IMR-90 (cell line): ENCODE data around the gene TEKT4. TPM values are rescaled to one million over a fixed set of nuclear protein-coding genes. Genes with fewer than 3 reads are reported as not detected.
"Not testable (repeated sequence)": the region's sequence is repeated elsewhere in the genome, so short reads cannot be mapped to it uniquely, and the experiment has no call there.

ENCODE experiments used
- ATAC-seq: fragments of 200-7000 bp; cut with Tn5 transposase; 2 replicates; pipeline ENCODE4 v1.9.1; 2020; ENCODE audit warnings: low read depth, mild to moderate bottlenecking, moderate library complexity
- BruUV-seq: library from RNA; stranded (reverse); fragments of 400-500 nt; replicated peaks from 2 replicates; lab custom pipeline; 2021; lab: Mats Ljungman, UMichigan
- CTCF ChIA-PET: fragments of 300-600 bp; formaldehyde crosslinking; extraction: SDS; loops from one replicate; lab custom pipeline; 2021; ENCODE audit warnings: antibody characterized with exemption; lab: Yijun Ruan, JAX
- POLR2A ChIA-PET: fragments of 300-600 bp; sonication (Branson Sonifier 250); formaldehyde crosslinking; loops from one replicate; lab custom pipeline; 2022; ENCODE audit warnings: antibody characterized with exemption; ENCODE audit not compliant: unreplicated experiment; lab: Charles Lee
- DNase-seq: peaks from one replicate; pipeline ENCODE4 v3.0.0; 2013
- H2AFZ ChIP-seq: replicated peaks from 2 replicates; pipeline ENCODE3; 2013; ENCODE audit warnings: low read length, mild to moderate bottlenecking; ENCODE audit not compliant: poor library complexity
- H2AK5ac ChIP-seq: 2 replicates; pipeline ENCODE4 v1.6.1; 2013; ENCODE audit warnings: low read depth, low read length, inconsistent platforms
- H2AK9ac ChIP-seq: replicated peaks from 2 replicates; pipeline ENCODE3; 2013; ENCODE audit warnings: mild to moderate bottlenecking, low read depth, low read length, moderate library complexity; ENCODE audit not compliant: poor library complexity
- H2BK120ac ChIP-seq: 2 replicates; pipeline ENCODE4 v1.6.1; 2013; ENCODE audit warnings: low read depth, low read length, inconsistent platforms
- H2BK15ac ChIP-seq: 3 replicates; pipeline ENCODE4 v1.6.1; 2013; ENCODE audit warnings: low read depth, low read length, inconsistent platforms
- H2BK20ac ChIP-seq: 2 replicates; pipeline ENCODE4 v1.6.1; 2013; ENCODE audit warnings: low read depth, mild to moderate bottlenecking, inconsistent platforms, low read length, moderate library complexity
- H2BK5ac ChIP-seq: 2 replicates; pipeline ENCODE4 v1.6.1; 2013; ENCODE audit warnings: mild to moderate bottlenecking, low read depth, low read length, inconsistent platforms; ENCODE audit not compliant: poor library complexity, severe bottlenecking
- H3K14ac ChIP-seq: replicated peaks from 2 replicates; pipeline ENCODE4 v1.6.1; 2013; ENCODE audit warnings: low read depth, low read length, inconsistent platforms
- H3K18ac ChIP-seq: 2 replicates; pipeline ENCODE4 v1.6.1; 2013; ENCODE audit warnings: low read depth, low read length, control low read depth
- H3K23ac ChIP-seq: 2 replicates; pipeline ENCODE4 v1.6.1; 2013; ENCODE audit warnings: low read depth, low read length, inconsistent platforms
- H3K27ac ChIP-seq: 2 replicates; pipeline ENCODE4 v1.5.1; 2013; ENCODE audit warnings: mild to moderate bottlenecking, control low read depth, low read length; ENCODE audit not compliant: insufficient read depth
- H3K27me3 ChIP-seq: 2 replicates; pipeline ENCODE4 v1.6.1; 2013; ENCODE audit warnings: low read length; ENCODE audit not compliant: control insufficient read depth, insufficient read depth
- H3K36me3 ChIP-seq: 2 replicates; pipeline ENCODE4 v1.6.1; 2013; ENCODE audit warnings: low read length, mixed read lengths; ENCODE audit not compliant: control insufficient read depth, insufficient read depth
- H3K4ac ChIP-seq: 2 replicates; pipeline ENCODE4 v1.6.1; 2013; ENCODE audit warnings: low read depth, low read length, inconsistent platforms
- H3K4me1 ChIP-seq: 2 replicates; pipeline ENCODE4 v1.6.1; 2013; ENCODE audit warnings: low read length, mixed read lengths; ENCODE audit not compliant: control insufficient read depth, insufficient read depth
- H3K4me2 ChIP-seq: 2 replicates; pipeline ENCODE4 v1.6.1; 2013; ENCODE audit warnings: low read depth, mild to moderate bottlenecking, control low read depth, low read length, moderate library complexity
- H3K4me3 ChIP-seq: 2 replicates; pipeline ENCODE4 v1.5.1; 2013; ENCODE audit warnings: low read depth, mild to moderate bottlenecking, control low read depth, low read length, moderate library complexity; ENCODE audit not compliant: insufficient read depth
- H3K56ac ChIP-seq: 2 replicates; pipeline ENCODE4 v1.6.1; 2013; ENCODE audit warnings: low read length, inconsistent platforms; ENCODE audit not compliant: insufficient read depth; ENCODE audit errors: extremely low read depth
- H3K79me1 ChIP-seq, 2 experiments: 2 replicates each; pipeline ENCODE4 v1.6.1; 2013; ENCODE audit warnings: low read length in 2 of 2, inconsistent platforms in 1 of 2, low read depth in 1 of 2
- H3K9ac ChIP-seq: 2 replicates; pipeline ENCODE4 v1.6.1; 2013; ENCODE audit warnings: low read depth, low read length, control low read depth
- H3K9me1 ChIP-seq: 2 replicates; pipeline ENCODE4 v1.6.1; 2013; ENCODE audit warnings: low read length, inconsistent platforms; ENCODE audit not compliant: insufficient read depth
- H3K9me3 ChIP-seq: 2 replicates; pipeline ENCODE4 v1.6.1; 2013; ENCODE audit warnings: low read length; ENCODE audit not compliant: control insufficient read depth, insufficient read depth
- H4K20me1 ChIP-seq: 2 replicates; pipeline ENCODE4 v1.6.1; 2013; ENCODE audit warnings: low read length, inconsistent platforms; ENCODE audit not compliant: insufficient read depth
- H4K5ac ChIP-seq: 2 replicates; pipeline ENCODE4 v1.6.1; 2013; ENCODE audit warnings: mild to moderate bottlenecking, low read depth, low read length, control low read depth
- H4K8ac ChIP-seq, 2 experiments: 2 replicates each; pipeline ENCODE4 v1.6.1; 2013; ENCODE audit warnings: low read depth in 2 of 2, low read length in 2 of 2, control low read depth in 1 of 2, inconsistent platforms in 1 of 2
- H4K91ac ChIP-seq: 2 replicates; pipeline ENCODE4 v1.6.1; 2013; ENCODE audit warnings: low read depth, low read length, inconsistent platforms; ENCODE audit not compliant: insufficient read depth
- whole genome bisulfite sequencing, 2 experiments: methylation state at CpG; one replicate each; pipeline versions ENCODE4 v1.1.5 to v1.1.7; 2013; ENCODE audit warnings: missing lambda C conversion rate in 2 of 2; ENCODE audit not compliant: insufficient read length in 1 of 2; ENCODE audit errors: extremely low coverage in 2 of 2; 5-methylcytosine and 5-hydroxymethylcytosine counted together
- dilution Hi-C: fragments of 300-500 bp; cut with HindIII; formaldehyde crosslinking; loops from one replicate; pipeline ENCODE4 v1.14.3; 2018; ENCODE audit warnings: low sequenced_read_pairs; ENCODE audit not compliant: unreplicated experiment
- in situ Hi-C: fragments of 300-500 bp; cut with MboI; formaldehyde crosslinking; loops from 3 replicates; pipeline ENCODE4 v1.14.3; 2019; ENCODE audit warnings: low sequenced_read_pairs, inconsistent platforms, mixed read lengths
- intact Hi-C: fragments of 100-400 bp; cut with micrococcal nuclease; formaldehyde crosslinking; loops from 2 replicates; pipeline ENCODE4 v1.10.0; 2022
- polyA plus RNA-seq, 3 experiments: library from polyadenylated mRNA; depleted of rRNA; stranded (reverse); fragments of >200 nt; gene quantifications; 2 replicates each; pipeline ENCODE4 v1.2.3, GENCODE V29; 2012; ENCODE audit warnings: low replicate concordance in 1 of 3
- total RNA-seq: library from RNA; depleted of rRNA; stranded (reverse); fragments of >200 nt; gene quantifications from 2 replicates; pipeline ENCODE4 v1.2.3, GENCODE V29; 2012

TEKT4 gene
- total and polyA plus RNA-seq, 2 of the 4 experiments (the other 2 are of a cell fraction) = not detected

- H3K9ac ChIP-seq, BruUV-seq, H3K18ac ChIP-seq, H4K5ac ChIP-seq, H4K91ac ChIP-seq, H2BK5ac ChIP-seq, H3K27me3 ChIP-seq, intact Hi-C loops, H4K8ac ChIP-seq, H2AFZ ChIP-seq, H3K27ac ChIP-seq, H2AK9ac ChIP-seq, POLR2A ChIA-PET, in situ Hi-C loops, H4K20me1 ChIP-seq, H3K56ac ChIP-seq, ATAC-seq, H3K9me3 ChIP-seq, H3K79me1 ChIP-seq, H3K9me1 ChIP-seq, H2AK5ac ChIP-seq, H2BK20ac ChIP-seq, CTCF ChIA-PET, dilution Hi-C loops, H3K23ac ChIP-seq, H3K4ac ChIP-seq, H3K4me2 ChIP-seq, H2BK15ac ChIP-seq, H3K4me1 ChIP-seq, H3K36me3 ChIP-seq, DNase-seq, H2BK120ac ChIP-seq, H3K14ac ChIP-seq, H3K4me3 ChIP-seq: not testable (repeated sequence)
- WGBS, 2 experiments = no CpG with 5 or more reads among the region's 2 CpGs
These were observed 32.0 kb upstream of the TEKT4 start for GRCh38 chr2:94839224-94839623.

- BruUV-seq, CTCF ChIA-PET, H3K18ac ChIP-seq, H2BK120ac ChIP-seq, H3K4ac ChIP-seq, H4K8ac ChIP-seq, dilution Hi-C loops, H2AFZ ChIP-seq, H4K20me1 ChIP-seq, H3K4me3 ChIP-seq, H3K9me3 ChIP-seq, H4K91ac ChIP-seq, H3K27ac ChIP-seq, H2BK15ac ChIP-seq, H3K79me1 ChIP-seq, H3K36me3 ChIP-seq, H3K56ac ChIP-seq, DNase-seq, H2AK5ac ChIP-seq, H3K14ac ChIP-seq, ATAC-seq, H2BK5ac ChIP-seq, H3K4me2 ChIP-seq, H4K5ac ChIP-seq, H3K9me1 ChIP-seq, in situ Hi-C loops, POLR2A ChIA-PET, H2BK20ac ChIP-seq, H2AK9ac ChIP-seq, H3K23ac ChIP-seq, H3K4me1 ChIP-seq, intact Hi-C loops, H3K9ac ChIP-seq: not testable (repeated sequence)
- H3K27me3 ChIP-seq = peaks cover 10% of the 10 kb centered on the region; the same call in 1 of the 2 replicates
- WGBS, 2 experiments = 4% methylated on average over 21 of the region's 35 CpGs; no CpG with 5 or more reads in 1 of the 2 experiments
These were observed 14.4 kb upstream of the TEKT4 start for GRCh38 chr2:94856856-94857255.
